DOHH2 (cell line): ENCODE data around the gene OPTC.

Experiments
- H3F3A ChIP-seq: fragments of 200-600 bp; sonication (generic), shearing (Covaris generic); 2 replicates; pipeline ENCODE4 v1.6.0; 2016; ENCODE audit warnings: antibody characterized with exemption, mild to moderate bottlenecking; ENCODE audit not compliant: control insufficient read depth, insufficient read depth
- H3K27ac ChIP-seq: fragments of 200-600 bp; sonication (generic); 2 replicates; pipeline ENCODE4 v1.5.1; 2014; ENCODE audit warnings: low read depth, mild to moderate bottlenecking, low read length, moderate library complexity
- H3K27me3 ChIP-seq: fragments of 200-600 bp; sonication (generic); 2 replicates; pipeline ENCODE4 v1.6.1; 2014; ENCODE audit warnings: mild to moderate bottlenecking, low read length, mixed read lengths; ENCODE audit not compliant: control insufficient read depth
- H3K36me3 ChIP-seq: fragments of 200-600 bp; sonication (generic); 2 replicates; pipeline ENCODE4 v1.6.1; 2014; ENCODE audit warnings: mild to moderate bottlenecking, low read length, moderate library complexity, mixed read lengths; ENCODE audit not compliant: control insufficient read depth
- H3K4me1 ChIP-seq: fragments of 200-600 bp; sonication (generic); 2 replicates; pipeline ENCODE4 v1.6.1; 2014; ENCODE audit warnings: mild to moderate bottlenecking, low read length, mixed read lengths; ENCODE audit not compliant: control insufficient read depth
- H3K4me2 ChIP-seq: fragments of 200-600 bp; sonication (generic); 2 replicates; pipeline ENCODE4 v1.6.0; 2014; ENCODE audit warnings: mild to moderate bottlenecking, low read length, moderate library complexity
- H3K4me3 ChIP-seq: fragments of 200-600 bp; sonication (generic); 2 replicates; pipeline ENCODE4 v1.5.1; 2014; ENCODE audit warnings: mild to moderate bottlenecking, low read length, mixed read lengths
- H3K79me2 ChIP-seq: fragments of 200-600 bp; sonication (generic); 2 replicates; pipeline ENCODE4 v1.6.1; 2014; ENCODE audit warnings: mild to moderate bottlenecking, low read length, mixed read lengths; ENCODE audit not compliant: control insufficient read depth
- H3K9me2 ChIP-seq: fragments of 200-600 bp; sonication (generic); replicated peaks from 2 replicates; pipeline ENCODE4 v1.6.1; 2014; ENCODE audit warnings: mild to moderate bottlenecking, low read length, mixed read lengths; ENCODE audit not compliant: control insufficient read depth
- H3K9me3 ChIP-seq: fragments of 200-600 bp; sonication (generic); 2 replicates; pipeline ENCODE4 v1.6.1; 2014; ENCODE audit warnings: antibody characterized with exemption, low read length, mixed read lengths; ENCODE audit not compliant: control insufficient read depth, insufficient read depth
- H4K20me1 ChIP-seq: fragments of 200-600 bp; sonication (generic); 2 replicates; pipeline ENCODE4 v1.6.0; 2014; ENCODE audit warnings: low read depth, mild to moderate bottlenecking, antibody characterized with exemption, low read length, moderate library complexity; ENCODE audit not compliant: control insufficient read depth, insufficient read depth
- CTCF ChIP-seq: fragments of 200-600 bp; sonication (generic); IDR thresholded peaks from one replicate; pipeline ENCODE4 v1.5.1; 2014; ENCODE audit warnings: antibody characterized with exemption, mild to moderate bottlenecking, low read depth, low read length; ENCODE audit not compliant: poor library complexity, severe bottlenecking
- EZH2phosphoT487 ChIP-seq: fragments of 200-600 bp; sonication (generic); IDR thresholded peaks from 2 replicates; pipeline ENCODE4 v1.6.1; 2017; ENCODE audit warnings: borderline replicate concordance, mild to moderate bottlenecking, antibody characterized with exemption, low read length, moderate library complexity, mixed read lengths

OPTC gene

GRCh38 chr1:203492082-203492747, 1.7 kb upstream of the OPTC start:
- Histone ChIP-seq H3K9me2 (no peaks in the 10 kb centered on the region), H3K27me3 (peaks cover 22% of the 10 kb centered on the region), H3K79me2 (no peaks in the 10 kb centered on the region), H3K4me1 (peaks cover 8% of the 10 kb centered on the region), H3K4me3 (no peak overlapping the region), H3K27ac (no peak overlapping the region), H3K4me2 (no peak overlapping the region), H3F3A (no peaks in the 10 kb centered on the region), H4K20me1 (no peaks in the 10 kb centered on the region), H3K36me3 (no peaks in the 10 kb centered on the region), H3K9me3 (no peaks in the 10 kb centered on the region)
- no peak for TF ChIP-seq CTCF
- TF ChIP-seq EZH2phosphoT487 = no peak

- Histone ChIP-seq H3K36me3 (no peaks in the 10 kb centered on the region), H3K27ac (no peak overlapping the region), H3F3A (no peaks in the 10 kb centered on the region), H4K20me1 (no peaks in the 10 kb centered on the region), H3K27me3 (peaks cover 22% of the 10 kb centered on the region), H3K9me3 (no peaks in the 10 kb centered on the region), H3K9me2 (no peaks in the 10 kb centered on the region), H3K4me1 (peaks cover 5% of the 10 kb centered on the region), H3K4me2 (no peak overlapping the region), H3K4me3 (no peak overlapping the region), H3K79me2 (no peaks in the 10 kb centered on the region)
- TF ChIP-seq CTCF (no peak), EZH2phosphoT487 (no peak)
These were observed 1.2 kb upstream of the OPTC start for GRCh38 chr1:203492748-203493130.

- Histone ChIP-seq H3F3A (no peaks in the 10 kb centered on the region), H3K9me2 (no peaks in the 10 kb centered on the region), H3K27ac (no peak overlapping the region), H3K36me3 (no peaks in the 10 kb centered on the region), H3K4me1 (no peaks in the 10 kb centered on the region), H3K79me2 (no peaks in the 10 kb centered on the region), H3K9me3 (no peaks in the 10 kb centered on the region), H3K4me2 (no peak overlapping the region), H3K4me3 (no peak overlapping the region), H3K27me3 (peaks cover 17% of the 10 kb centered on the region), H4K20me1 (no peaks in the 10 kb centered on the region)
- TF ChIP-seq EZH2phosphoT487 = no peak
- no peak for TF ChIP-seq CTCF
These were observed 1.9 kb downstream of the OPTC start for GRCh38 chr1:203495845-203496244.
